Measurements from ENCODE around the gene CTNNA3.

- no peak for TF ChIP-seq POLR2A (IDR thresholded peaks at IDR 0.05)
- no peak for TF ChIP-seq CTCF (IDR thresholded peaks at IDR 0.05)
Observed at GRCh38 chr10:67079126-67079525, 616.9 kb downstream of the CTNNA3 start.

Measured in lower leg skin (tissue), 3 donors.